22Rv1 (cell line): Measurements from ENCODE around the gene C5orf58.

ENCODE experiments used
- ZFX ChIP-seq: fragments of 450-650 bp; IDR thresholded peaks from 2 replicates; pipeline ENCODE4 v1.6.1; 2017; ENCODE audit warnings: antibody characterized with exemption, borderline replicate concordance
- TF ChIP-seq, protein P1 (sequence below): fragments of 450-650 bp; IDR thresholded peaks from 2 replicates; pipeline ENCODE4 v1.5.1; 2017; ENCODE audit warnings: mild to moderate bottlenecking

DNA sequence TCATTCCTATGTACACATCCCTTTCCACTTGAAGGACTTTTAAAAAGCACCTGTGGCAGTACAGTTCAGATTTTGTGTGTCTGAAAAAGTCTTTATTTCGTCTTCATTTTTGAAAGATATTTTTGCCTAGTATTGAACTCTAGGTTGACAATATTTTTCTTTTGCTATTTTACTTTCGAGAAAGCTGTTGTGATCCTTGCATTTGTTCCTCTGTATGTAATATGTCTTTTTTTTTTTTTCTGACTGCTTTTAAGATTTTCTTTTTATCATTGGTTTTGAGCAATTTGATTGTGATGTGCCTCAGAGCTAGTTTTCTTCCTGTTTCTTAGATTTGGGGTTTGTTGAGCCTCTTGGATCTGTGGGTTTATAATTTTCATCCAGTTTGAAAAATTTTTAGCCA, 51.4 kb downstream of the C5orf58 start:
- TF ChIP-seq, protein P1, sequence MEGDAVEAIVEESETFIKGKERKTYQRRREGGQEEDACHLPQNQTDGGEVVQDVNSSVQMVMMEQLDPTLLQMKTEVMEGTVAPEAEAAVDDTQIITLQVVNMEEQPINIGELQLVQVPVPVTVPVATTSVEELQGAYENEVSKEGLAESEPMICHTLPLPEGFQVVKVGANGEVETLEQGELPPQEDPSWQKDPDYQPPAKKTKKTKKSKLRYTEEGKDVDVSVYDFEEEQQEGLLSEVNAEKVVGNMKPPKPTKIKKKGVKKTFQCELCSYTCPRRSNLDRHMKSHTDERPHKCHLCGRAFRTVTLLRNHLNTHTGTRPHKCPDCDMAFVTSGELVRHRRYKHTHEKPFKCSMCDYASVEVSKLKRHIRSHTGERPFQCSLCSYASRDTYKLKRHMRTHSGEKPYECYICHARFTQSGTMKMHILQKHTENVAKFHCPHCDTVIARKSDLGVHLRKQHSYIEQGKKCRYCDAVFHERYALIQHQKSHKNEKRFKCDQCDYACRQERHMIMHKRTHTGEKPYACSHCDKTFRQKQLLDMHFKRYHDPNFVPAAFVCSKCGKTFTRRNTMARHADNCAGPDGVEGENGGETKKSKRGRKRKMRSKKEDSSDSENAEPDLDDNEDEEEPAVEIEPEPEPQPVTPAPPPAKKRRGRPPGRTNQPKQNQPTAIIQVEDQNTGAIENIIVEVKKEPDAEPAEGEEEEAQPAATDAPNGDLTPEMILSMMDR: no peak
- TF ChIP-seq ZFX: no peak
